Smooth muscle cell (in vitro differentiated cells): Measurements from ENCODE around the gene PDXK. TPM values are rescaled to one million over a fixed set of nuclear protein-coding genes. Genes with fewer than 3 reads are reported as not detected.

Experiments used
- DNase-seq: peaks from one replicate; lab custom pipeline; 2025; ENCODE audit not compliant: unreplicated experiment; lab: John Stamatoyannopoulos, UW
- H2AFZ ChIP-seq: fragments of 200-600 bp; sonication (generic); 2 replicates; pipeline ENCODE4 v1.6.0; 2016; ENCODE audit warnings: antibody characterized with exemption, low read depth, mild to moderate bottlenecking
- H3F3A ChIP-seq: fragments of 200-600 bp; sonication (generic); 2 replicates; pipeline ENCODE4 v1.6.0; 2017; ENCODE audit warnings: antibody characterized with exemption, low read depth
- H3K27ac ChIP-seq: fragments of 200-600 bp; sonication (generic); 2 replicates; pipeline ENCODE4 v1.5.1; 2016; ENCODE audit warnings: low read depth, mild to moderate bottlenecking
- H3K27me3 ChIP-seq: fragments of 200-600 bp; sonication (generic); 2 replicates; pipeline ENCODE4 v1.6.1; 2016; ENCODE audit warnings: low read depth, mild to moderate bottlenecking
- H3K36me3 ChIP-seq: fragments of 200-600 bp; sonication (generic); 2 replicates; pipeline ENCODE4 v1.5.1; 2016; ENCODE audit warnings: low read depth
- H3K4me1 ChIP-seq: fragments of 200-600 bp; sonication (generic); 2 replicates; pipeline ENCODE4 v1.5.1; 2016; ENCODE audit warnings: low read depth
- H3K4me2 ChIP-seq: fragments of 200-600 bp; sonication (generic); 2 replicates; pipeline ENCODE4 v1.6.0; 2016; ENCODE audit warnings: mild to moderate bottlenecking
- H3K4me3 ChIP-seq: fragments of 200-600 bp; sonication (generic); 2 replicates; pipeline ENCODE4 v1.5.1; 2016; ENCODE audit warnings: mild to moderate bottlenecking
- H3K79me2 ChIP-seq: fragments of 200-600 bp; sonication (generic); 2 replicates; pipeline ENCODE4 v1.6.0; 2016; ENCODE audit warnings: low read depth, mild to moderate bottlenecking
- H3K9ac ChIP-seq: fragments of 200-600 bp; sonication (generic); 2 replicates; pipeline ENCODE4 v1.6.0; 2016; ENCODE audit warnings: low read depth
- H3K9me3 ChIP-seq: fragments of 200-600 bp; sonication (generic); replicated peaks from 2 replicates; pipeline ENCODE4 v1.5.1; 2016; ENCODE audit warnings: low read depth
- H4K20me1 ChIP-seq: fragments of 200-600 bp; sonication (generic); 2 replicates; pipeline ENCODE4 v1.6.0; 2016; ENCODE audit warnings: low read depth
- whole genome bisulfite sequencing: methylation state at CpG from one replicate; pipeline ENCODE4 v1.1.7; 2016; ENCODE audit warnings: low lambda C conversion rate; 5-methylcytosine and 5-hydroxymethylcytosine counted together
- polyA plus RNA-seq: library from polyadenylated mRNA; unstranded; fragments of >200 nt; fragmentation: Nextera tagmentation; extraction: Ambion mirVana; gene quantifications from 2 replicates; pipeline ENCODE4 v1.2.1, GENCODE V29; 2016
- total RNA-seq: library from RNA; depleted of rRNA; stranded (reverse); fragments of >200 nt; gene quantifications from 2 replicates; pipeline ENCODE4 v1.2.3, GENCODE V29; 2014
- TF ChIP-seq, protein P1 (sequence below): fragments of 200-600 bp; sonication (generic); IDR thresholded peaks from 2 replicates; pipeline ENCODE4 v1.5.1; 2017; ENCODE audit warnings: borderline replicate concordance, mild to moderate bottlenecking, antibody characterized with exemption; ENCODE audit not compliant: insufficient read depth, poor library complexity, severe bottlenecking

Gene PDXK
- total and polyA plus RNA-seq, 2 experiments from 2014 or later, result 92.6 to 184 TPM

DNA sequence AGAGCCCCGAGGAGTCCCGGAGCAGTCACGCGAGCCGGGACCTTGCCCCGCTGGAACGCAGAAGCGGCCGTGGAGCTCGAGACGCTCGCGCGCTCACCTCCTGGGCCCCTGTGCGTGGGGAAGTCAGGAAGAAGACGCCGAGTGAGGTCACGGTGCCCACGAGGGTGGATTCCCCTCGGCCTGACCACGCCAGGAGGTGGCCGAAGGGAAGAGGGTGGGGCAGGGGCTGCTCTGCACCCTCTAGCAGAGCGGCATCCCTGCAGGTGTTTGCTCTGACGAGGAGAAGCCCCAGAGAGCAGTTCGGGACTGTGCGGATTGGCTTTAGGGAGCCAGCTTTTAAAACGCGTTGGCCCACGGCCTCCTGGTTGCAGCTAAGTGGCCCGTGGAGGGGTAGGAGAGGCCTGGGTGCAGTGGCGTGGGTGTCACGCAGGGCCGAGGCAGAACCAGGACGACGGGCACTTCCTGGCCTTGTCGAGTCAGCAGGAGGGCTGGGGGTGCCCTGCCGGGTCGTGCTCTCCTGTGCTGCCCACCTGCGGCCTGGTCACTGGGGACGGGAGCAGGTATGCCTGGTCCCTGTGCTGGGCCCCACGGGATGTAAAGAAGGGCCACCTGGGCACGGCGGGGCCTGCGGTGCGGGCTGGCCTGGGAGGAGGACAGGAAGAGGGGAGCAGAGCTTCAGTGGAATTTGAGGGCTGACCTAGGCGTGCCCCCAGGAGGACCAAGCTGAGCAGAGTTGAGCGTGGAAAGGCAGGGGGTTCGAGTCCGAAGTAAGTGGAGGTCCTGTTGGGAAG, 1.0 kb downstream of the PDXK start:
- H3K27ac ChIP-seq, result peak overlapping the region; percentile 83
- H4K20me1 ChIP-seq, result peaks cover 55% of the 10 kb centered on the region
- H3K4me3 ChIP-seq, result peak overlapping the region; percentile 86
- H3K36me3 ChIP-seq, result no peaks in the 10 kb centered on the region
- no peak for DNase-seq
- peak overlapping the region; percentile 98 for H3K4me2 ChIP-seq
- H3K27me3 ChIP-seq, result no peaks in the 10 kb centered on the region
- H3K4me1 ChIP-seq, result peaks cover 14% of the 10 kb centered on the region
- peaks cover 59% of the 10 kb centered on the region for H3K79me2 ChIP-seq
- TF ChIP-seq, protein P1, sequence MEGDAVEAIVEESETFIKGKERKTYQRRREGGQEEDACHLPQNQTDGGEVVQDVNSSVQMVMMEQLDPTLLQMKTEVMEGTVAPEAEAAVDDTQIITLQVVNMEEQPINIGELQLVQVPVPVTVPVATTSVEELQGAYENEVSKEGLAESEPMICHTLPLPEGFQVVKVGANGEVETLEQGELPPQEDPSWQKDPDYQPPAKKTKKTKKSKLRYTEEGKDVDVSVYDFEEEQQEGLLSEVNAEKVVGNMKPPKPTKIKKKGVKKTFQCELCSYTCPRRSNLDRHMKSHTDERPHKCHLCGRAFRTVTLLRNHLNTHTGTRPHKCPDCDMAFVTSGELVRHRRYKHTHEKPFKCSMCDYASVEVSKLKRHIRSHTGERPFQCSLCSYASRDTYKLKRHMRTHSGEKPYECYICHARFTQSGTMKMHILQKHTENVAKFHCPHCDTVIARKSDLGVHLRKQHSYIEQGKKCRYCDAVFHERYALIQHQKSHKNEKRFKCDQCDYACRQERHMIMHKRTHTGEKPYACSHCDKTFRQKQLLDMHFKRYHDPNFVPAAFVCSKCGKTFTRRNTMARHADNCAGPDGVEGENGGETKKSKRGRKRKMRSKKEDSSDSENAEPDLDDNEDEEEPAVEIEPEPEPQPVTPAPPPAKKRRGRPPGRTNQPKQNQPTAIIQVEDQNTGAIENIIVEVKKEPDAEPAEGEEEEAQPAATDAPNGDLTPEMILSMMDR, result no peak
- H3F3A ChIP-seq, result peaks cover 3% of the 10 kb centered on the region
- no peak overlapping the region for H2AFZ ChIP-seq
- H3K9ac ChIP-seq, result peak overlapping the region; percentile 93
- WGBS, result 17% methylated on average over 49 of the region's 49 CpGs
- no peaks in the 10 kb centered on the region for H3K9me3 ChIP-seq

GRCh38 chr21:43720539-43721166, 1.7 kb downstream of the PDXK start:
- TF ChIP-seq, protein P1, result no peak
- H3K9ac ChIP-seq, result peak overlapping the region; percentile 93
- H3K4me2 ChIP-seq, result peak overlapping the region; percentile 98
- WGBS, result 91% methylated on average over 16 of the region's 16 CpGs
- no peaks in the 10 kb centered on the region for H3K27me3 ChIP-seq
- H3K4me1 ChIP-seq, result peaks cover 14% of the 10 kb centered on the region
- peaks cover 64% of the 10 kb centered on the region for H3K79me2 ChIP-seq
- H4K20me1 ChIP-seq, result peaks cover 61% of the 10 kb centered on the region
- no peak for DNase-seq
- peaks cover 4% of the 10 kb centered on the region for H3F3A ChIP-seq
- no peak overlapping the region for H3K27ac ChIP-seq
- H2AFZ ChIP-seq, result no peak overlapping the region
- no peaks in the 10 kb centered on the region for H3K36me3 ChIP-seq
- peak overlapping the region; percentile 86 for H3K4me3 ChIP-seq
- no peaks in the 10 kb centered on the region for H3K9me3 ChIP-seq

GRCh38 chr21:43721206-43721605, 2.3 kb downstream of the PDXK start:
- Histone ChIP-seq H3K36me3 (no peaks in the 10 kb centered on the region), H4K20me1 (peaks cover 65% of the 10 kb centered on the region), H3K9me3 (no peaks in the 10 kb centered on the region), H3K79me2 (peaks cover 64% of the 10 kb centered on the region), H3K4me2 (peak overlapping the region; percentile 98), H3F3A (peaks cover 8% of the 10 kb centered on the region), H3K27me3 (no peaks in the 10 kb centered on the region), H3K4me1 (peaks cover 14% of the 10 kb centered on the region), H3K4me3 (peak overlapping the region; percentile 86), H2AFZ (no peak overlapping the region), H3K9ac (no peak overlapping the region), H3K27ac (no peak overlapping the region)
- TF ChIP-seq, protein P1, result no peak
- 100% methylated on average over 4 of the region's 4 CpGs for WGBS
- DNase-seq, result no peak
